ENCODE results near the gene ACSS1.

DNA sequence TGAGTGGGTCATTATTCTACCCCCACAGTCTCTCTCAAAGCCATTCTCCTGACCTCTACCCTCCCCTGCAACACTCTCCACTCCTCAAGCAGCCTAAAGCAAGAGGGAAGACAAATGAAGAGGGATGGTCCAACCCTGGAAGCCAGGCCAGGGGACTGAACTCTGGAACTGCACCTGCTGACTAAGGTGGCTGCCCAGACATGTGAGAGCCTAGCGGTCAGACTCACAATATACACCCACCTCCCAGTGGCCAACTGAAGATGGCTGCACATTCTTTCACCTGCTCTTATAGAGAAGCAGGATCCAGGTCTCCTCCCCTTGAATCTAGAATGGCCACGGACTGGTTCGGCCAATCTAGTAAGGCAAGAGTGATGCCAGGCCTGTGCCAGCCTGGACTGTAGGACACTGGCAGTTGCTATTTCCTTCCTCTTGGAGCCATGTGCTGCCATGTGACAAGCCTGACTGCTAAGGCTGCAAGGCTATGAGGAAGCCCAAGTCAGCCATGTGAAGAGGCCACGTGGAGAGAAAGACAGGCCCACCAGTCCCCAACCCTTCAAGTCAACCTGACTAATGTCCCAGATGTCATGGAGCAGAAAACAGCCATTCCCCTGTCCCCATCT, 31.8 kb downstream of the ACSS1 start:
- TF ChIP-seq ESRRA (CRISPR knock-in tag; IDR thresholded peaks at IDR 0.05; ENCODE audit: borderline replicate concordance) (no peak), NFATC4 (CRISPR knock-in tag; IDR thresholded peaks at IDR 0.05) (no peak), ZNF423 (CRISPR knock-in tag; IDR thresholded peaks at IDR 0.05) (no peak)
- TF ChIP-seq, protein P1, sequence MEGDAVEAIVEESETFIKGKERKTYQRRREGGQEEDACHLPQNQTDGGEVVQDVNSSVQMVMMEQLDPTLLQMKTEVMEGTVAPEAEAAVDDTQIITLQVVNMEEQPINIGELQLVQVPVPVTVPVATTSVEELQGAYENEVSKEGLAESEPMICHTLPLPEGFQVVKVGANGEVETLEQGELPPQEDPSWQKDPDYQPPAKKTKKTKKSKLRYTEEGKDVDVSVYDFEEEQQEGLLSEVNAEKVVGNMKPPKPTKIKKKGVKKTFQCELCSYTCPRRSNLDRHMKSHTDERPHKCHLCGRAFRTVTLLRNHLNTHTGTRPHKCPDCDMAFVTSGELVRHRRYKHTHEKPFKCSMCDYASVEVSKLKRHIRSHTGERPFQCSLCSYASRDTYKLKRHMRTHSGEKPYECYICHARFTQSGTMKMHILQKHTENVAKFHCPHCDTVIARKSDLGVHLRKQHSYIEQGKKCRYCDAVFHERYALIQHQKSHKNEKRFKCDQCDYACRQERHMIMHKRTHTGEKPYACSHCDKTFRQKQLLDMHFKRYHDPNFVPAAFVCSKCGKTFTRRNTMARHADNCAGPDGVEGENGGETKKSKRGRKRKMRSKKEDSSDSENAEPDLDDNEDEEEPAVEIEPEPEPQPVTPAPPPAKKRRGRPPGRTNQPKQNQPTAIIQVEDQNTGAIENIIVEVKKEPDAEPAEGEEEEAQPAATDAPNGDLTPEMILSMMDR (IDR thresholded peaks at IDR 0.05), result no peak

Data from WTC11 (cell line).